MM.1S (cell line): ENCODE measurements around the gene CDYL.

ENCODE experiments used
- DNase-seq: peaks from one replicate; pipeline ENCODE4 v3.0.0-alpha.2; 2015
- H2AFZ ChIP-seq: fragments of 300-600 bp; sonication (generic); 2 replicates; pipeline ENCODE4 v1.6.0; 2016; ENCODE audit warnings: antibody characterized with exemption, low read length
- H3F3A ChIP-seq: fragments of 300-600 bp; sonication (generic); 2 replicates; pipeline ENCODE4 v1.6.1; 2016; ENCODE audit warnings: mild to moderate bottlenecking, antibody characterized with exemption, low read length, moderate library complexity, mixed read lengths; ENCODE audit not compliant: insufficient read depth
- H3K27ac ChIP-seq: fragments of 300-600 bp; sonication (generic); 2 replicates; pipeline ENCODE4 v1.5.1; 2016; ENCODE audit warnings: mild to moderate bottlenecking, low read length
- H3K27me3 ChIP-seq: fragments of 300-600 bp; sonication (generic); replicated peaks from 2 replicates; pipeline ENCODE4 v1.6.0; 2016; ENCODE audit warnings: low read length; ENCODE audit not compliant: insufficient read depth
- H3K36me3 ChIP-seq: fragments of 300-600 bp; sonication (generic); replicated peaks from 2 replicates; pipeline ENCODE4 v1.6.1; 2016; ENCODE audit warnings: mild to moderate bottlenecking, low read length, mixed read lengths; ENCODE audit not compliant: insufficient read depth
- H3K4me1 ChIP-seq: fragments of 300-600 bp; sonication (generic); 2 replicates; pipeline ENCODE4 v1.6.1; 2016; ENCODE audit warnings: low read length, mixed read lengths
- H3K4me2 ChIP-seq: fragments of 300-600 bp; sonication (generic); 2 replicates; pipeline ENCODE4 v1.6.0; 2016; ENCODE audit warnings: low read depth, low read length
- H3K4me3 ChIP-seq: fragments of 300-600 bp; sonication (generic); 2 replicates; pipeline ENCODE4 v1.5.1; 2016; ENCODE audit warnings: low read length, mixed read lengths
- H3K79me2 ChIP-seq: fragments of 300-600 bp; sonication (generic); 2 replicates; pipeline ENCODE4 v1.6.1; 2016; ENCODE audit warnings: mixed run types, low read length, mixed read lengths
- H3K9ac ChIP-seq: fragments of 300-600 bp; sonication (generic); 2 replicates; pipeline ENCODE4 v1.6.1; 2016; ENCODE audit warnings: low read length, mixed read lengths
- H3K9me2 ChIP-seq: fragments of 300-600 bp; sonication (generic); replicated peaks from 2 replicates; pipeline ENCODE4 v1.6.1; 2016; ENCODE audit warnings: mild to moderate bottlenecking, low read length, mixed read lengths; ENCODE audit not compliant: insufficient read depth
- H3K9me3 ChIP-seq: fragments of 300-600 bp; sonication (generic); replicated peaks from 2 replicates; pipeline ENCODE4 v1.6.1; 2016; ENCODE audit warnings: mild to moderate bottlenecking, low read length, mixed read lengths; ENCODE audit not compliant: insufficient read depth
- H4K20me1 ChIP-seq: fragments of 300-600 bp; sonication (generic); 2 replicates; pipeline ENCODE4 v1.6.1; 2016; ENCODE audit warnings: mild to moderate bottlenecking, low read length, moderate library complexity, mixed read lengths; ENCODE audit not compliant: insufficient read depth
- EZH2 ChIP-seq: fragments of 300-600 bp; sonication (generic); optimal IDR thresholded peaks from 2 replicates; pipeline ENCODE3; 2017; ENCODE audit warnings: low read depth, mild to moderate bottlenecking, antibody characterized with exemption, low read length, mixed read lengths
- EZH2phosphoT487 ChIP-seq: fragments of 300-600 bp; sonication (generic); IDR thresholded peaks from 2 replicates; pipeline ENCODE4 v1.6.1; 2018; ENCODE audit warnings: antibody characterized with exemption, low read length
- TF ChIP-seq, protein P1 (sequence below): fragments of 300-600 bp; sonication (generic); IDR thresholded peaks from 2 replicates; pipeline ENCODE4 v1.5.1; 2016; ENCODE audit warnings: antibody characterized with exemption, low read length, mixed read lengths

CDYL gene

DNA sequence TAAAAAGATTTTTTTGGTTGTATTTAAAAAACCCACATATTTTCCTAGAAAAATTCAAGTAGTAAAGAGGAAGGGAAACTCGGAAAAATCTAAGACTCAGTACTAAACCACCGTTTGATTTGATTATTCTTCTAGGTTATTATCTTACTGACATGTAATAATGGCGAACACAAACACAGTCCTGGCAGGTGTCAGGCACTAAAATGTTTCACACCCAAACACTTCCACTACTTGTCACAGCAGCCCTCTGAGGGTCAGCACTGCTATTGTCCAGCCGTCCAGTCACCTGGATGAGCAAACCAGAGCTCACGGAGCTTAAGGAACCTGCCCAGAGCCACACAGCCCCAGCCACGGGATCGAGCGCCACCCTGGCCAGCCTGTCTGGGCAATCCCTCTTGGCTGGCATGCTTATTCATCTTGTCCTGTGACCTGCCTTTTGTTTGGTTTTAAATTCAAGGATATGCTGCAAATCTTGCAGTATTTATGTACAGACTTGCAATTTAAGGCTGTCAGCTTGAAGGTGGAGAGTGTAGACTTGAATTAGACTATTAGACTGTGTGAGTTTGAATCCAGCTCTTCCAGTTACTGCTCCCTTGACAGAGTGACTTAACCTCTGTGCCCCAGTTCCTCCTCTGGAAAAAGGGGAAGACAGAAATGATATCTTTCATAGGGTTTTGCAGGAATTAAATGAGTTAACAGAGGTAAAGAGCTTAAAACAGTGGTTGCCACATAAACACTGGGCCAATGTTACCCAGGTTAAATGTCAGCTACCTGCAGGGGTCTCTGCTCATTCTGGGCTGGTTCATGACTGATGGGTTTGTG is 82.2 kb downstream of the CDYL start:
- peaks cover 9% of the 10 kb centered on the region; the same call in 1 of the 2 replicates for H4K20me1 ChIP-seq
- no peaks in the 10 kb centered on the region for H3K9me2 ChIP-seq
- TF ChIP-seq EZH2, result no peak
- no peak for TF ChIP-seq EZH2phosphoT487
- TF ChIP-seq, protein P1, sequence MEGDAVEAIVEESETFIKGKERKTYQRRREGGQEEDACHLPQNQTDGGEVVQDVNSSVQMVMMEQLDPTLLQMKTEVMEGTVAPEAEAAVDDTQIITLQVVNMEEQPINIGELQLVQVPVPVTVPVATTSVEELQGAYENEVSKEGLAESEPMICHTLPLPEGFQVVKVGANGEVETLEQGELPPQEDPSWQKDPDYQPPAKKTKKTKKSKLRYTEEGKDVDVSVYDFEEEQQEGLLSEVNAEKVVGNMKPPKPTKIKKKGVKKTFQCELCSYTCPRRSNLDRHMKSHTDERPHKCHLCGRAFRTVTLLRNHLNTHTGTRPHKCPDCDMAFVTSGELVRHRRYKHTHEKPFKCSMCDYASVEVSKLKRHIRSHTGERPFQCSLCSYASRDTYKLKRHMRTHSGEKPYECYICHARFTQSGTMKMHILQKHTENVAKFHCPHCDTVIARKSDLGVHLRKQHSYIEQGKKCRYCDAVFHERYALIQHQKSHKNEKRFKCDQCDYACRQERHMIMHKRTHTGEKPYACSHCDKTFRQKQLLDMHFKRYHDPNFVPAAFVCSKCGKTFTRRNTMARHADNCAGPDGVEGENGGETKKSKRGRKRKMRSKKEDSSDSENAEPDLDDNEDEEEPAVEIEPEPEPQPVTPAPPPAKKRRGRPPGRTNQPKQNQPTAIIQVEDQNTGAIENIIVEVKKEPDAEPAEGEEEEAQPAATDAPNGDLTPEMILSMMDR, result no peak
- H3K27me3 ChIP-seq, result no peaks in the 10 kb centered on the region
- H2AFZ ChIP-seq, result no peak overlapping the region
- peaks cover 96% of the 10 kb centered on the region for H3K79me2 ChIP-seq
- peaks cover 1% of the 10 kb centered on the region for H3K4me1 ChIP-seq
- no peak for DNase-seq
- no peaks in the 10 kb centered on the region for H3F3A ChIP-seq
- H3K4me2 ChIP-seq, result no peak overlapping the region
- H3K4me3 ChIP-seq, result no peak overlapping the region
- H3K27ac ChIP-seq, result no peak overlapping the region
- no peaks in the 10 kb centered on the region for H3K36me3 ChIP-seq
- H3K9me3 ChIP-seq, result no peaks in the 10 kb centered on the region
- no peak overlapping the region for H3K9ac ChIP-seq

DNA sequence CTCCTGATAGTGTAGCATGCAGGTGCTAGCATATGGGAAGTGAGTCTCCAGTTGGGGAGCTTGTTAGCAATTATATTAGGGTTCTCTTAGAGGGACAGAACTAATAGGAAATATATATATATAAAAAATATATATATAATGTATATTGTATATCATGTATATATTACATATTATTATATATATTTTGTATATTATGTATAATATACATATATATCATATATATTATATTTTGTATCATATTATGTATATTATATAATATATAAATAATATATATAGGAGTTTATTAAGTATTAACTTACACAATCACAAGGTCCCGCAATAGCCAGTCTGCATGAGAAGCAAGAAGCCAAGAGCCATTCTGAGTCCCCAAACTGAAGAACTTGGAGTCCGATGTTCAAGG is 84.2 kb downstream of the CDYL start:
- Histone ChIP-seq H3F3A (peaks cover 12% of the 10 kb centered on the region), H2AFZ (no peak overlapping the region), H4K20me1 (no peaks in the 10 kb centered on the region), H3K9ac (no peak overlapping the region), H3K9me3 (no peaks in the 10 kb centered on the region), H3K36me3 (no peaks in the 10 kb centered on the region), H3K4me1 (peaks cover 20% of the 10 kb centered on the region), H3K27ac (no peak overlapping the region), H3K79me2 (peaks cover 93% of the 10 kb centered on the region), H3K9me2 (no peaks in the 10 kb centered on the region), H3K4me3 (no peak overlapping the region), H3K27me3 (no peaks in the 10 kb centered on the region), H3K4me2 (no peak overlapping the region)
- TF ChIP-seq EZH2, result no peak
- TF ChIP-seq, protein P1, result no peak
- TF ChIP-seq EZH2phosphoT487, result no peak
- no peak for DNase-seq

DNA sequence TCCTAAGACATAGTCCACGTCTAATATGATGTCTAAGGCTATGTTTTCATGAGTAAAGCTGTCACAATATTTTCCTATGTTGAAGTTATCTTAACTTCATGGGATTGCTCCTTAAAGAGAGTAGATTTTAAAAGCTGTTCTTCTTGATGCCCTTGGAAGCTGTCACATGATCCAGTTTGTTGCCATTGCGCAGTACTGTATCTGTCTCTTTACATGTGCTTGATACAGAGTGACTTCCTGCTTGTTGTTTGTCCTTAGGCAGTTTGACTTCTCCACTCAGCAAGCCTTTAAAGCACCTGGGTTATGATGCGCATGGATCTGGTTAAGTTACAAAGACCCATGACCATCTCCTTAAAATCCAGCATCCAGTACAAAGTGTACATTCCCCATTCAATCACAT is 85.4 kb downstream of the CDYL start:
- H2AFZ ChIP-seq, result no peak overlapping the region
- DNase-seq, result no peak
- no peak overlapping the region for H3K4me2 ChIP-seq
- H3K9me2 ChIP-seq, result no peaks in the 10 kb centered on the region
- H3K4me1 ChIP-seq, result peaks cover 23% of the 10 kb centered on the region
- no peak overlapping the region for H3K27ac ChIP-seq
- no peak overlapping the region for H3K9ac ChIP-seq
- no peaks in the 10 kb centered on the region for H3K9me3 ChIP-seq
- H4K20me1 ChIP-seq, result no peaks in the 10 kb centered on the region
- H3K27me3 ChIP-seq, result no peaks in the 10 kb centered on the region
- TF ChIP-seq, protein P1, result no peak
- TF ChIP-seq EZH2 (no peak), EZH2phosphoT487 (no peak)
- H3K79me2 ChIP-seq, result peaks cover 93% of the 10 kb centered on the region
- no peaks in the 10 kb centered on the region for H3K36me3 ChIP-seq
- H3K4me3 ChIP-seq, result no peak overlapping the region
- H3F3A ChIP-seq, result peaks cover 12% of the 10 kb centered on the region
